Ovary (tissue), 10 donors: Measurements from ENCODE around the gene TREM1. TPM values are rescaled to one million over a fixed set of nuclear protein-coding genes. Genes with fewer than 3 reads are reported as not detected.

Experiments
- DNase-seq, 5 donors: peaks; one replicate each; pipeline ENCODE4 v3.0.0-alpha.2; 2019 to 2020
- H3K27ac ChIP-seq, 2 donors: fragments of 200-600 bp; one replicate each; pipeline versions ENCODE4 v1.5.1 to v1.8.0; 2019 to 2022
- H3K27me3 ChIP-seq: fragments of 200-600 bp; one replicate; pipeline ENCODE4 v1.8.0; 2022
- H3K36me3 ChIP-seq: fragments of 200-600 bp; sonication (generic); one replicate; pipeline ENCODE4 v1.5.1; 2019
- H3K4me1 ChIP-seq: one replicate; pipeline ENCODE4 v1.8.1; 2013; ENCODE audit warnings: mild to moderate bottlenecking, moderate library complexity; ENCODE audit not compliant: insufficient read depth
- H3K4me3 ChIP-seq: fragments of 200-600 bp; sonication (generic); one replicate; pipeline ENCODE4 v1.5.1; 2017
- H3K9me3 ChIP-seq, 2 donors: fragments of 200-600 bp in 1 of 2; sonication (generic) in 1 of 2; one replicate each; pipeline versions ENCODE4 v1.5.1 to v1.8.1; 2013 to 2019; ENCODE audit warnings: mild to moderate bottlenecking in 1 of 2, moderate library complexity in 1 of 2
- CTCF ChIP-seq, 3 donors: fragments of 450-650 bp in 2 of 3; fragments of 200-600 bp in 1 of 3; IDR thresholded peaks; one replicate each; pipeline versions ENCODE4 v1.5.1 to v1.8.0; 2016 to 2022; ENCODE audit warnings: antibody characterized with exemption in 3 of 3, mild to moderate bottlenecking in 1 of 3
- EP300 ChIP-seq: sonication (generic); formaldehyde crosslinking; IDR thresholded peaks from one replicate; pipeline ENCODE4 v1.6.1; 2017; ENCODE audit warnings: antibody characterized with exemption
- POLR2A ChIP-seq: fragments of 450-650 bp; IDR thresholded peaks from one replicate; pipeline ENCODE4 v1.6.1; 2017; ENCODE audit warnings: antibody characterized with exemption, mild to moderate bottlenecking, moderate library complexity
- WGBS, 3 donors: extraction: QIAGEN DNeasy Blood & Tissue Kit in 1 of 3; methylation state at CpG; one replicate each; pipeline versions ENCODE4 v1.1.5 to v1.1.7; 2013 to 2017; 5-methylcytosine and 5-hydroxymethylcytosine counted together
- intact Hi-C, 4 donors: fragments of 100-400 bp; cut with DNase I; formaldehyde crosslinking; loops; one replicate each; pipeline versions ENCODE4 v1.11.0 to v1.15.1; 2022 to 2023
- long read RNA-seq, 3 donors: library from polyadenylated mRNA in 2 of 3; unstranded in 2 of 3; transcript quantifications; one replicate each; pipeline ENCODE4 v2.0.0 and lab custom pipeline, GENCODE V29; 2021 to 2026
- polyA plus RNA-seq, 2 donors: library from polyadenylated mRNA; stranded (reverse); fragments of 200-250 nt in 1 of 2; fragments of 350-450 nt in 1 of 2; fragmentation: Illumina TruSeq in 1 of 2; extraction: RNeasy Lipid Tissue Mini Kit (QIAGEN cat#74804) in 1 of 2; gene quantifications; one replicate each; pipeline ENCODE4 v1.2.3, GENCODE V29; 2013 to 2014
- total RNA-seq, 7 donors: library from RNA; depleted of rRNA in 2 of 7; stranded (reverse); fragments of >200 nt in 2 of 7; fragmentation: NEBNext Ultra II Directional in 3 of 7; extraction: Animal tissue kit (Norgen Biotek cat#: 25700) in 3 of 7; gene quantifications; one replicate each; pipeline versions ENCODE4 v1.1.0 to v1.2.4, GENCODE V29; 2016 to 2023
- donor health status: DM: no; HTN: no; CAD: no; lungs with moderate emphysema.
- donor health status: DM: no; HTN: no; CAD: no.
- donor health status: Bipolar disorder and iron deficiency.
- donor health status: DM: yes; HTN: yes; CAD: no.
- donor health status: DM: no; HTN: no; CAD: no.
- donor health status: DM: yes; HTN: yes; CAD: no.

The TREM1 gene
- total RNA-seq (1 to 10 TPM in 3 of 7 donors, under 1 TPM in 4; 0.34 to 2.9 (median 0.87) TPM), polyA plus RNA-seq (1 to 10 TPM in 1 of 2 donors, under 1 TPM in 1; 0.36 to 2.4 TPM)
- long read RNA-seq, donor 1, partial matches to known transcripts: 0 of 3 reads
- long read RNA-seq, donor 1, other reads (novel, unspliced or antisense): 0 of 3 reads
- long read RNA-seq, donor 2: 0 reads
- long read RNA-seq, donor 3: 0 reads

- H3K27ac ChIP-seq: no peak within 1 kb of the TSS
- no peak within 1 kb of the TSS for H3K4me3 ChIP-seq
- no peaks in the 10 kb centered on the region for H3K4me1 ChIP-seq
- 75 to 82% (median 75%) methylated on average over 8 of the region's 8 CpGs for WGBS, 3 donors
- no peaks in the 10 kb centered on the region for H3K27me3 ChIP-seq
- TF ChIP-seq CTCF (IDR thresholded peaks at IDR 0.05): no peak
- TF ChIP-seq POLR2A: no peak
- TF ChIP-seq EP300: no peak
- H3K36me3 ChIP-seq: no peaks in the 10 kb centered on the region
- intact Hi-C loops: no loop called here
- no peaks in the 10 kb centered on the region for H3K9me3 ChIP-seq
- DNase-seq: no peak
Observed at GRCh38 chr6:41286544-41287346, at the start of gene TREM1. Gene TREM1 (minus strand): TSS chr6:41286682. CDS start chr6:41286655, 27 bp downstream.

- DNase-seq: no peak
- H3K4me1 ChIP-seq: no peaks in the 10 kb centered on the region
- no peak overlapping the region for H3K4me3 ChIP-seq
- no peaks in the 10 kb centered on the region for H3K27me3 ChIP-seq
- 84 to 89% (median 85%) methylated on average over 11 of the region's 11 CpGs for WGBS, 3 donors
- intact Hi-C loops: no loop called here
- no peak for TF ChIP-seq CTCF (IDR thresholded peaks at IDR 0.05)
- TF ChIP-seq POLR2A: no peak
- no peak for TF ChIP-seq EP300
- H3K27ac ChIP-seq: no peak overlapping the region
- H3K9me3 ChIP-seq: no peaks in the 10 kb centered on the region
- no peaks in the 10 kb centered on the region for H3K36me3 ChIP-seq
Observed at GRCh38 chr6:41335943-41336342, 49.5 kb upstream of the TREM1 start.

- intact Hi-C loops: no loop called here
- H3K27me3 ChIP-seq: no peaks in the 10 kb centered on the region
- no peaks in the 10 kb centered on the region for H3K36me3 ChIP-seq
- no peak within 1 kb of the TSS for H3K27ac ChIP-seq
- TF ChIP-seq POLR2A (no peak), CTCF (IDR thresholded peaks at IDR 0.05) (no peak), EP300 (no peak)
- H3K4me1 ChIP-seq: no peaks in the 10 kb centered on the region
- no peak within 1 kb of the TSS for H3K4me3 ChIP-seq
- no peaks in the 10 kb centered on the region for H3K9me3 ChIP-seq
- 81 to 94% (median 92%) methylated on average over 3 to 5 of the region's 5 CpGs for WGBS, 3 donors
- DNase-seq: no peak
Observed at GRCh38 chr6:41335296-41335695, 48.8 kb upstream of the TREM1 start, which contains the start of gene NCR2. Gene NCR2 (plus strand): TSS chr6:41335608. CDS start chr6:41335877, 269 bp downstream.

- Histone ChIP-seq H3K4me3 (no peak overlapping the region), H3K27ac (no peak overlapping the region), H3K36me3 (no peaks in the 10 kb centered on the region), H3K9me3 (no peaks in the 10 kb centered on the region), H3K4me1 (no peaks in the 10 kb centered on the region), H3K27me3 (no peaks in the 10 kb centered on the region)
- DNase-seq: no peak
- TF ChIP-seq EP300: no peak
- no peak for TF ChIP-seq POLR2A
- TF ChIP-seq CTCF (IDR thresholded peaks at IDR 0.05): no peak
- 48 to 53% (median 51%) methylated on average over 11 of the region's 11 CpGs for WGBS, 3 donors
- intact Hi-C loops: no loop called here
Observed at GRCh38 chr6:41334482-41335040, 48.1 kb upstream of the TREM1 start.
